SH-SY5Y (cell line): Measurements from ENCODE around the gene KLHL17.

ENCODE experiments used
- GATA2 ChIP-seq: IDR thresholded peaks from 2 replicates; pipeline ENCODE4 v1.6.1; 2011; ENCODE audit warnings: mild to moderate bottlenecking, low read depth, low read length
- GATA3 ChIP-seq: IDR thresholded peaks from 2 replicates; pipeline ENCODE4 v1.6.1; 2011; ENCODE audit warnings: low read depth, mild to moderate bottlenecking, low read length, moderate library complexity

GRCh38 chr1:920010-920409 lies 40.4 kb upstream of the KLHL17 start:
- TF ChIP-seq GATA2 (no peak), GATA3 (no peak)
